ENCODE data around the gene PSENEN. TPM values are rescaled to one million over a fixed set of nuclear protein-coding genes. Genes with fewer than 3 reads are reported as not detected.

The PSENEN gene
- total and polyA plus RNA-seq, 2 of the 8 experiments (the other 6 are each of a cell fraction or from before 2014, with no cell fraction given), result 66.7 to 75.3 TPM

GRCh38 chr19:35734889-35735288 is 10.6 kb upstream of the PSENEN start:
- no peak overlapping the region for H2BK5ac ChIP-seq (ENCODE audit: low read depth, low read length)
- WGBS, 2 experiments (ENCODE audit: extremely low coverage in 1 of 2, insufficient coverage in 1 of 2, insufficient read length in 1 of 2, insufficient replicate concordance in 2 of 2, low coverage in 1 of 2, low lambda C conversion rate in 2 of 2, missing lambda C conversion rate in 1 of 2), result 92% methylated on average over 5 of the region's 5 CpGs; no CpG with 5 or more reads in 1 of the 2 experiments
- no peak overlapping the region for H2BK12ac ChIP-seq (ENCODE audit: low read depth, low read length)
- H3K4me3 ChIP-seq (ENCODE audit: extremely low read depth in 1 of 4, insufficient read depth in 2 of 4, low read depth in 3 of 4, low read length in 4 of 4), result no peak overlapping the region
- ChIA-PET POLR2A (ENCODE audit: partially characterized antibody) (interaction anchor here (1.2 to 7.6 kb wide), 4 partner anchors 9 to 15 kb away, joined by 4 to 54 read pairs (median 22); partner anchors contain the start of genes LIN37, PSENEN and U2AF1L4), CTCF (ENCODE audit: partially characterized antibody) (interaction anchor here (0.9 to 8.9 kb wide), 3 partner anchors 9 to 83 kb away, joined by 4 to 80 read pairs (median 7); no protein-coding TSS in a partner anchor)
- H4K20me1 ChIP-seq (replicated peaks in 1 of 2; ENCODE audit: control insufficient read depth in 1 of 2, insufficient read depth in 2 of 2, low read length in 2 of 2), result peaks cover 7 to 19% of the 10 kb centered on the region in 2 experiments
- H3K23me2 ChIP-seq (ENCODE audit: low read depth, low read length), result peaks cover 1% of the 10 kb centered on the region; the same call in 1 of the 2 replicates
- no peak overlapping the region for H3K9ac ChIP-seq (replicated peaks in 1 of 4; ENCODE audit: extremely low read depth in 1 of 4, low read depth in 3 of 4, low read length in 3 of 4)
- no peak overlapping the region for H4K8ac ChIP-seq (ENCODE audit: extremely low read depth, insufficient read depth, low read length)
- no peak for FAIRE-seq
- H3K18ac ChIP-seq (ENCODE audit: extremely low read depth, low read length), result no peak overlapping the region
- peaks cover 0 to 3% (median 0%) of the 10 kb centered on the region in 4 experiments; a peak in 2 of 7 replicates for H3K4me1 ChIP-seq (replicated peaks in 1 of 4; ENCODE audit: control insufficient read depth in 3 of 4, insufficient read depth in 4 of 4, low read length in 3 of 4)
- H3K14ac ChIP-seq (ENCODE audit: insufficient read length), result no peak overlapping the region
- H3K56ac ChIP-seq (replicated peaks; ENCODE audit: insufficient read length, low read depth, low read length), result no peak overlapping the region
- no peaks in the 10 kb centered on the region for H3K9me3 ChIP-seq (ENCODE audit: insufficient read depth in 2 of 2, low read depth in 1 of 2, low read length in 1 of 2)
- no peak overlapping the region for H2BK20ac ChIP-seq (ENCODE audit: low read length)
- no peak overlapping the region for H3K4ac ChIP-seq (replicated peaks; ENCODE audit: insufficient read length, low read depth, low read length)
- TF ChIP-seq SIN3A (conservative IDR thresholded peaks at IDR 0.05 in 1 of 2, IDR thresholded peaks at IDR 0.05 in 1 of 2; ENCODE audit: low read depth in 1 of 2, low read length in 2 of 2) (no peak), TAF1 (IDR thresholded peaks at IDR 0.05; ENCODE audit: low read depth, low read length) (no peak)
- no peaks in the 10 kb centered on the region for H3K27me3 ChIP-seq (replicated peaks in 1 of 4; ENCODE audit: control insufficient read depth in 3 of 4, extremely low read depth in 1 of 4, insufficient read depth in 3 of 4, low read length in 3 of 4)
- H3K23ac ChIP-seq (ENCODE audit: insufficient read length), result no peak overlapping the region
- H2BK15ac ChIP-seq (ENCODE audit: low read length), result no peak overlapping the region
- no peak for DNase-seq (ENCODE audit: low read depth in 1 of 2, low spot score in 2 of 2)
- H3K79me2 ChIP-seq (ENCODE audit: control insufficient read depth in 1 of 2, insufficient read depth in 2 of 2, low read length in 2 of 2), result no peaks in the 10 kb centered on the region
- H3K79me1 ChIP-seq (ENCODE audit: low read depth, low read length), result no peaks in the 10 kb centered on the region
- H2BK120ac ChIP-seq (replicated peaks; ENCODE audit: low read depth, low read length), result no peak overlapping the region
- no peak overlapping the region for H3K4me2 ChIP-seq (ENCODE audit: insufficient read depth in 1 of 2, low read depth in 2 of 2, low read length in 2 of 2)
- no peak overlapping the region for H4K5ac ChIP-seq (ENCODE audit: insufficient read length, low read depth, low read length)
- H4K91ac ChIP-seq (replicated peaks; ENCODE audit: insufficient read length, low read length), result no peak overlapping the region
- no peak overlapping the region for H2AFZ ChIP-seq (ENCODE audit: low read length)
- peaks cover 11 to 57% (median 44%) of the 10 kb centered on the region in 4 experiments; a peak in 7 of 8 replicates for H3K36me3 ChIP-seq (ENCODE audit: control insufficient read depth in 2 of 4, insufficient read depth in 4 of 4, low read length in 3 of 4)
- no peak overlapping the region for H3K27ac ChIP-seq (ENCODE audit: low read depth, low read length)
- no peak overlapping the region for H2AK5ac ChIP-seq (ENCODE audit: low read depth, low read length)

Data from H1 (cell line).